Mucosa of rectum (tissue), 2 donors: ENCODE results near the gene MICAL2.

Experiments
- H3K27ac ChIP-seq, 2 donors: one replicate each; pipeline ENCODE4 v1.7.0; 2013; ENCODE audit warnings: inconsistent platforms in 2 of 2, low read depth in 2 of 2, low read length in 2 of 2
- H3K27me3 ChIP-seq, 2 donors: one replicate each; pipeline ENCODE4 v1.7.0; 2013; ENCODE audit warnings: low read length in 2 of 2; ENCODE audit not compliant: control insufficient read depth in 2 of 2, insufficient read depth in 2 of 2
- H3K36me3 ChIP-seq, 2 donors: one replicate each; pipeline ENCODE4 v1.7.0; 2013; ENCODE audit warnings: low read length in 2 of 2; ENCODE audit not compliant: control insufficient read depth in 2 of 2, insufficient read depth in 2 of 2
- H3K4me1 ChIP-seq, 2 donors: one replicate each; pipeline ENCODE4 v1.7.0; 2013; ENCODE audit warnings: low read length in 2 of 2, mild to moderate bottlenecking in 1 of 2; ENCODE audit not compliant: control insufficient read depth in 2 of 2, insufficient read depth in 2 of 2
- H3K4me3 ChIP-seq, 2 donors: one replicate each; pipeline ENCODE4 v1.7.0; 2013; ENCODE audit warnings: low read length in 2 of 2
- H3K9ac ChIP-seq, 2 donors: one replicate each; pipeline ENCODE4 v1.7.0; 2013; ENCODE audit warnings: low read length in 2 of 2, low read depth in 1 of 2, mild to moderate bottlenecking in 1 of 2
- H3K9me3 ChIP-seq, 2 donors: one replicate each; pipeline ENCODE4 v1.7.0; 2013; ENCODE audit warnings: low read length in 2 of 2; ENCODE audit not compliant: control insufficient read depth in 2 of 2
- donor health status: healthy.
- donor health status: Normal muscosa, but diverticular disease.

MICAL2 gene

GRCh38 chr11:12069066-12069676, 41.2 kb upstream of the MICAL2 start:
- Histone ChIP-seq H3K4me1 (peaks cover 10 to 15% of the 10 kb centered on the region in 2 donors), H3K27me3 (no peaks in the 10 kb centered on the region), H3K27ac (no peak overlapping the region), H3K9ac (no peak overlapping the region), H3K4me3 (no peak overlapping the region), H3K36me3 (no peaks in the 10 kb centered on the region), H3K9me3 (no peaks in the 10 kb centered on the region)

GRCh38 chr11:12070446-12071267, 39.7 kb upstream of the MICAL2 start:
- H3K27me3 ChIP-seq, result no peaks in the 10 kb centered on the region
- H3K27ac ChIP-seq, result peak overlapping the region; percentile 46 to 61
- H3K9me3 ChIP-seq, result no peaks in the 10 kb centered on the region
- no peak overlapping the region for H3K9ac ChIP-seq
- H3K4me3 ChIP-seq, result no peak overlapping the region
- peaks cover 10 to 15% of the 10 kb centered on the region in 2 donors for H3K4me1 ChIP-seq
- no peaks in the 10 kb centered on the region for H3K36me3 ChIP-seq

- H3K27me3 ChIP-seq, result no peaks in the 10 kb centered on the region
- H3K36me3 ChIP-seq, result no peaks in the 10 kb centered on the region
- no peaks in the 10 kb centered on the region for H3K9me3 ChIP-seq
- peaks cover 10 to 14% of the 10 kb centered on the region in 2 donors for H3K4me1 ChIP-seq
- no peak overlapping the region for H3K4me3 ChIP-seq
- H3K9ac ChIP-seq, result no peak overlapping the region
- no peak overlapping the region for H3K27ac ChIP-seq
Observed at GRCh38 chr11:12071574-12071973, 38.8 kb upstream of the MICAL2 start.

- Histone ChIP-seq H3K9me3 (no peaks in the 10 kb centered on the region), H3K27me3 (no peaks in the 10 kb centered on the region), H3K9ac (no peak overlapping the region), H3K4me1 (peaks cover 0 to 2% of the 10 kb centered on the region in 2 donors), H3K36me3 (no peaks in the 10 kb centered on the region), H3K4me3 (no peak overlapping the region), H3K27ac (no peak overlapping the region)
Observed at GRCh38 chr11:12073436-12073835, 37.0 kb upstream of the MICAL2 start.

- H3K27me3 ChIP-seq, result no peaks in the 10 kb centered on the region
- H3K27ac ChIP-seq, result no peak overlapping the region
- H3K4me3 ChIP-seq, result no peak overlapping the region
- peaks cover 0 to 2% of the 10 kb centered on the region in 2 donors for H3K4me1 ChIP-seq
- no peaks in the 10 kb centered on the region for H3K36me3 ChIP-seq
- H3K9ac ChIP-seq, result no peak overlapping the region
- H3K9me3 ChIP-seq, result no peaks in the 10 kb centered on the region
Observed at GRCh38 chr11:12073886-12074285, 36.5 kb upstream of the MICAL2 start.

GRCh38 chr11:12074529-12075195, 35.7 kb upstream of the MICAL2 start:
- Histone ChIP-seq H3K27ac (no peak overlapping the region), H3K9me3 (no peaks in the 10 kb centered on the region), H3K4me3 (no peak overlapping the region), H3K36me3 (no peaks in the 10 kb centered on the region), H3K27me3 (no peaks in the 10 kb centered on the region), H3K9ac (no peak overlapping the region), H3K4me1 (peaks cover 0 to 2% of the 10 kb centered on the region in 2 donors)

GRCh38 chr11:12075291-12075690, 35.1 kb upstream of the MICAL2 start:
- H3K4me1 ChIP-seq, result peaks cover 0 to 2% of the 10 kb centered on the region in 2 donors
- H3K4me3 ChIP-seq, result no peak overlapping the region
- no peak overlapping the region for H3K27ac ChIP-seq
- no peak overlapping the region for H3K9ac ChIP-seq
- H3K9me3 ChIP-seq, result no peaks in the 10 kb centered on the region
- H3K27me3 ChIP-seq, result no peaks in the 10 kb centered on the region
- H3K36me3 ChIP-seq, result no peaks in the 10 kb centered on the region

GRCh38 chr11:12075822-12076821, 34.3 kb upstream of the MICAL2 start:
- H3K4me1 ChIP-seq, result peaks cover 0 to 2% of the 10 kb centered on the region in 2 donors
- H3K27ac ChIP-seq, result peak overlapping the region; percentile 34 to 40
- H3K27me3 ChIP-seq, result no peaks in the 10 kb centered on the region
- H3K9me3 ChIP-seq, result no peaks in the 10 kb centered on the region
- H3K4me3 ChIP-seq, result no peak overlapping the region
- no peak overlapping the region for H3K9ac ChIP-seq
- H3K36me3 ChIP-seq, result no peaks in the 10 kb centered on the region

GRCh38 chr11:12076840-12077534, 33.4 kb upstream of the MICAL2 start:
- H3K4me3 ChIP-seq, result no peak overlapping the region
- H3K9ac ChIP-seq, result no peak overlapping the region
- H3K27me3 ChIP-seq, result no peaks in the 10 kb centered on the region
- peaks cover 0 to 2% of the 10 kb centered on the region in 2 donors for H3K4me1 ChIP-seq
- no peaks in the 10 kb centered on the region for H3K36me3 ChIP-seq
- peak overlapping the region; percentile 34 to 40 for H3K27ac ChIP-seq
- H3K9me3 ChIP-seq, result no peaks in the 10 kb centered on the region
